Smooth muscle cell (in vitro differentiated cells): ENCODE measurements around the gene STRADA. TPM values are rescaled to one million over a fixed set of nuclear protein-coding genes. Genes with fewer than 3 reads are reported as not detected.

ENCODE experiments used
- DNase-seq: peaks from one replicate; lab custom pipeline; 2025; ENCODE audit not compliant: unreplicated experiment; lab: John Stamatoyannopoulos, UW
- H2AFZ ChIP-seq: fragments of 200-600 bp; sonication (generic); 2 replicates; pipeline ENCODE4 v1.6.0; 2016; ENCODE audit warnings: antibody characterized with exemption, low read depth, mild to moderate bottlenecking
- H3F3A ChIP-seq: fragments of 200-600 bp; sonication (generic); 2 replicates; pipeline ENCODE4 v1.6.0; 2017; ENCODE audit warnings: antibody characterized with exemption, low read depth
- H3K27ac ChIP-seq: fragments of 200-600 bp; sonication (generic); 2 replicates; pipeline ENCODE4 v1.5.1; 2016; ENCODE audit warnings: low read depth, mild to moderate bottlenecking
- H3K27me3 ChIP-seq: fragments of 200-600 bp; sonication (generic); 2 replicates; pipeline ENCODE4 v1.6.1; 2016; ENCODE audit warnings: low read depth, mild to moderate bottlenecking
- H3K36me3 ChIP-seq: fragments of 200-600 bp; sonication (generic); 2 replicates; pipeline ENCODE4 v1.5.1; 2016; ENCODE audit warnings: low read depth
- H3K4me1 ChIP-seq: fragments of 200-600 bp; sonication (generic); 2 replicates; pipeline ENCODE4 v1.5.1; 2016; ENCODE audit warnings: low read depth
- H3K4me2 ChIP-seq: fragments of 200-600 bp; sonication (generic); 2 replicates; pipeline ENCODE4 v1.6.0; 2016; ENCODE audit warnings: mild to moderate bottlenecking
- H3K4me3 ChIP-seq: fragments of 200-600 bp; sonication (generic); 2 replicates; pipeline ENCODE4 v1.5.1; 2016; ENCODE audit warnings: mild to moderate bottlenecking
- H3K79me2 ChIP-seq: fragments of 200-600 bp; sonication (generic); 2 replicates; pipeline ENCODE4 v1.6.0; 2016; ENCODE audit warnings: low read depth, mild to moderate bottlenecking
- H3K9ac ChIP-seq: fragments of 200-600 bp; sonication (generic); 2 replicates; pipeline ENCODE4 v1.6.0; 2016; ENCODE audit warnings: low read depth
- H3K9me3 ChIP-seq: fragments of 200-600 bp; sonication (generic); replicated peaks from 2 replicates; pipeline ENCODE4 v1.5.1; 2016; ENCODE audit warnings: low read depth
- H4K20me1 ChIP-seq: fragments of 200-600 bp; sonication (generic); 2 replicates; pipeline ENCODE4 v1.6.0; 2016; ENCODE audit warnings: low read depth
- WGBS: methylation state at CpG from one replicate; pipeline ENCODE4 v1.1.7; 2016; ENCODE audit warnings: low lambda C conversion rate; 5-methylcytosine and 5-hydroxymethylcytosine counted together
- polyA plus RNA-seq: library from polyadenylated mRNA; unstranded; fragments of >200 nt; fragmentation: Nextera tagmentation; extraction: Ambion mirVana; gene quantifications from 2 replicates; pipeline ENCODE4 v1.2.1, GENCODE V29; 2016
- total RNA-seq: library from RNA; depleted of rRNA; stranded (reverse); fragments of >200 nt; gene quantifications from 2 replicates; pipeline ENCODE4 v1.2.3, GENCODE V29; 2014
- TF ChIP-seq, protein P1 (sequence below): fragments of 200-600 bp; sonication (generic); IDR thresholded peaks from 2 replicates; pipeline ENCODE4 v1.5.1; 2017; ENCODE audit warnings: borderline replicate concordance, mild to moderate bottlenecking, antibody characterized with exemption; ENCODE audit not compliant: insufficient read depth, poor library complexity, severe bottlenecking

Gene STRADA
- total and polyA plus RNA-seq, 2 experiments from 2014 or later = 13.6 to 26.8 TPM

DNA sequence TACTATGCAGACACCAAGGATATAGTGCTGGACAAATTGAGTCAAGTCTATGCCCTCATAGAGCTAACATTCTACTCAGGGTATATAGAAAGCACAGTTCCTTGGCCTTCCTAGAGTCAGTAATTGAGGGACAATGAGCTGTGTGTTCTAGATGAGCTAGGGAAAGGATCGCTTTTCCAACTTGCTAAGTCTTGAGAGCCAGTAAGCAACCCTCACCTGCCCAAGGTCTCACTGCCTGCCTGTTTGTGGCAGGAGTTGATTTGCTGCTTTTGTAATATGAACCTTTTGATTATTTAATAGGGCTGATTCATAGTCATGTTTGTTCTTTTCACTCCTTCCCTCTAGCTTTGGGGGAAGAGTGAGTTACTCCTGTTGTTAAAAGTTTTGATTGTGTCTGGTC, 38.9 kb upstream of the STRADA start:
- no peak for DNase-seq
- peak overlapping the region; percentile 3 for H3K27ac ChIP-seq

DNA sequence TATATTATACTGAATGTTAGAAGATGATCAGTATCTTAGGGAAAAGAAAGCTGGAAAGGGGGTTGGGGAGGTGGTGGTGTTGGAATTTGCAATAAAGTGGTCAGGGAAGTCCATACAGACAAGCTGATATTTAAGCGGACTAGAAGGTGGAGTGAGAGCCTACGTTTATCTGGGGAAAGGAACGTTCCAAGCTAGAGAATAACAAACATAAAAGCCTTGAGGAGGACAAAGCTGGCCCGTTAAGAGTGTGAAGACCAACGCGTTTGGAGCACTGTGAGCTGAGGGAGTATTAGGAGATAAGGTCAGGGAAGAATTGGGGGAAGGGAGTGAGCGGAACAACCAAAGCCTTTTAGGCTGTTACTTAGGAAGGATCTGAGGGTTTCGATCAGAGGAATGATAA, 33.8 kb upstream of the STRADA start:
- Histone ChIP-seq H3K4me2 (peak overlapping the region; percentile 87), H3K4me1 (peaks cover 9% of the 10 kb centered on the region), H4K20me1 (peaks cover 80% of the 10 kb centered on the region), H3K27me3 (no peaks in the 10 kb centered on the region), H3K4me3 (peak overlapping the region; percentile 85), H3K27ac (peak overlapping the region; percentile 96), H3K9me3 (no peaks in the 10 kb centered on the region), H3K36me3 (no peaks in the 10 kb centered on the region), H3K79me2 (peaks cover 87% of the 10 kb centered on the region), H2AFZ (no peak overlapping the region), H3F3A (no peaks in the 10 kb centered on the region), H3K9ac (peak overlapping the region; percentile 96)
- DNase-seq = no peak
- TF ChIP-seq, protein P1, sequence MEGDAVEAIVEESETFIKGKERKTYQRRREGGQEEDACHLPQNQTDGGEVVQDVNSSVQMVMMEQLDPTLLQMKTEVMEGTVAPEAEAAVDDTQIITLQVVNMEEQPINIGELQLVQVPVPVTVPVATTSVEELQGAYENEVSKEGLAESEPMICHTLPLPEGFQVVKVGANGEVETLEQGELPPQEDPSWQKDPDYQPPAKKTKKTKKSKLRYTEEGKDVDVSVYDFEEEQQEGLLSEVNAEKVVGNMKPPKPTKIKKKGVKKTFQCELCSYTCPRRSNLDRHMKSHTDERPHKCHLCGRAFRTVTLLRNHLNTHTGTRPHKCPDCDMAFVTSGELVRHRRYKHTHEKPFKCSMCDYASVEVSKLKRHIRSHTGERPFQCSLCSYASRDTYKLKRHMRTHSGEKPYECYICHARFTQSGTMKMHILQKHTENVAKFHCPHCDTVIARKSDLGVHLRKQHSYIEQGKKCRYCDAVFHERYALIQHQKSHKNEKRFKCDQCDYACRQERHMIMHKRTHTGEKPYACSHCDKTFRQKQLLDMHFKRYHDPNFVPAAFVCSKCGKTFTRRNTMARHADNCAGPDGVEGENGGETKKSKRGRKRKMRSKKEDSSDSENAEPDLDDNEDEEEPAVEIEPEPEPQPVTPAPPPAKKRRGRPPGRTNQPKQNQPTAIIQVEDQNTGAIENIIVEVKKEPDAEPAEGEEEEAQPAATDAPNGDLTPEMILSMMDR = no peak
- WGBS = 15% methylated on average over 8 of the region's 8 CpGs

More for the DNA sequence above, 38.9 kb upstream of the STRADA start:
- peaks cover 100% of the 10 kb centered on the region for H3K79me2 ChIP-seq
- H3F3A ChIP-seq = no peaks in the 10 kb centered on the region
- peaks cover 7% of the 10 kb centered on the region for H3K4me1 ChIP-seq
- H3K4me2 ChIP-seq = no peak overlapping the region
- no peaks in the 10 kb centered on the region for H3K27me3 ChIP-seq
- 96% methylated on average over 1 of the region's 1 CpG for WGBS
- H3K9me3 ChIP-seq = no peaks in the 10 kb centered on the region
- no peaks in the 10 kb centered on the region for H3K36me3 ChIP-seq
- no peak overlapping the region for H3K9ac ChIP-seq
- no peak overlapping the region for H2AFZ ChIP-seq
- H4K20me1 ChIP-seq = peaks cover 100% of the 10 kb centered on the region
- no peak overlapping the region for H3K4me3 ChIP-seq
- TF ChIP-seq, protein P1 = no peak

DNA sequence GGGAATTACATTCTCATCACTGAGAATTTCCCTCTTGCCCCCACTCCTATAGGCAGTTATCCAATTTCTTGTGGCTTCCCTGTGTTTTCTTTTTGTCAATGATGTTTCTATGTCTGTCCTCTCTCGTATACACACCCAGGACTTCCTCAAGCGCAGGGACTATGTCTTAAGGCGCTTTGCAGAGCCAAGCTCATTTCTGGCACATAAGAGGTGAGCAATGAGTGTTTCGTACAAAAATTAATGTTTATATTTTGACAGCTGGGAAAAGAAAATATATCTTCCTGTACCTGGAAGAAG, 33.3 kb upstream of the STRADA start:
- H4K20me1 ChIP-seq = peaks cover 80% of the 10 kb centered on the region
- H3K9me3 ChIP-seq = no peaks in the 10 kb centered on the region
- peaks cover 87% of the 10 kb centered on the region for H3K79me2 ChIP-seq
- peaks cover 9% of the 10 kb centered on the region for H3K4me1 ChIP-seq
- no peaks in the 10 kb centered on the region for H3K27me3 ChIP-seq
- peak overlapping the region; percentile 87 for H3K4me2 ChIP-seq
- H3F3A ChIP-seq = no peaks in the 10 kb centered on the region
- H3K36me3 ChIP-seq = no peaks in the 10 kb centered on the region
- H3K9ac ChIP-seq = peak overlapping the region; percentile 96
- no peak for DNase-seq
- H3K4me3 ChIP-seq = peak overlapping the region; percentile 85
- H3K27ac ChIP-seq = peak overlapping the region; percentile 96
- TF ChIP-seq, protein P1 = no peak
- whole genome bisulfite sequencing = 12% methylated on average over 4 of the region's 4 CpGs
- no peak overlapping the region for H2AFZ ChIP-seq
